NK-92 treated with Interleukin-12 subunit alpha and Interleukin-12 subunit beta, amount 100 ng/mL, for 24 hours (cell line): ENCODE data around the gene PEX14.
"Not testable (repeated sequence)": the region's sequence is repeated elsewhere in the genome, so short reads cannot be mapped to it uniquely, and the experiment has no call there.

Experiments
- DNase-seq: peaks from one replicate; lab custom pipeline; 2025; lab: John Stamatoyannopoulos, UW

The PEX14 gene

DNA sequence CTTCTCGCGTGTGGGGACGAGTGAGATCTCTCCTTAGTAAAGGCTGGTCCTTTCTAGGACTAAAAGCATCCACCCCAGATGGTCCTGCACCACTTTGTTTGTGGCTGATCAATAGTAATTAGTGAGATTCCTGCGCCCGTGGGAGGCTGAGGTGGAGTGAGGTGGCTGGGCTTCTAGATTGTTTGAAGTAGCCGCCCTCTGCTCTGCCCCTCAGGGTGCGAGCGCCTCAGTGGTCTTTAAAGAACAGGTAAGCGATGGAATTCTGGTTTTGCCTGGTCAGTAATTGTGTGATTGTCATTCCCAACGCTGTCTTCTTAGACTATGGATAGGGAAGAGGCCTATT is 20.7 kb downstream of the PEX14 start:
- no peak for DNase-seq

GRCh38 chr1:10495952-10496351 is 21.2 kb downstream of the PEX14 start:
- no peak for DNase-seq

- DNase-seq = no peak
These were observed 22.4 kb downstream of the PEX14 start for GRCh38 chr1:10497109-10497508.

DNA sequence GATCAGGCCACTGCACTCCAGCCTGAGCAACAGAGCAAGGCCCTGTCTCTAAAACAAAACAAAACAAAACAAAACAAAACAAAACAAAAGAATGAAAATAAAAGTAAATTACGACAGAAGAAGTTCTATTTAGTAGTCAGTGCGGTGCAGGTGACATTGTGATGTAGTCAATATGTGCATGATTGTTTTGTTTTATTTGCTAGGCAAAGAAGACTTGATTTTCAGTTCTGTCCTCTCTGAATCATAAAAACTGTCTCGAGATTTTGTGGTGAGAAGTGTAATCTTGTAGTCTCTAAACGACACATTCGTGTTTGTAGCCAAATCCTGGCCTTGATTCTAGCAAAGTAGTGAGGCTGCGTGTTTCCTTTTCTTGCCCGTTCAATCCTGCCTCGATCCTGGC is 23.5 kb downstream of the PEX14 start:
- DNase-seq = no peak

DNA sequence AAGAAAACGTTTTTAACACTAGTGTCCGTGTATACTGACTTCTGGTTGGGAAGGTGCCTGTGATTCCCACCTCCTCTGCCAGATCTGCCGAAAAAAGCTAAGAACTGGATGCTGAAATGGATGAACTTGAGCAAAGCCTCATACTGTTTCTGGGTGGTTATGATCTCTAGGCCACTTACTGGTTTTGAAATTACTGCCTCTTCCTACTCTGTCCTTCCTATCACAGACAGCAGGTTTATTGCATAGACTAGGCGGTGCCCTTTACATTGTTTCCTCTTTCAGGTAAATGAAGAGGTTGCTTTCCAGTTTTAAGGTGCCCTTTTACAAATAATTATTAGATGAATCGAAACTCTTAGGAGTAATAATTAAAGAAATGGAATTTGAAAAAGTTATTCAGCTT is 27.5 kb downstream of the PEX14 start:
- DNase-seq = no peak

DNA sequence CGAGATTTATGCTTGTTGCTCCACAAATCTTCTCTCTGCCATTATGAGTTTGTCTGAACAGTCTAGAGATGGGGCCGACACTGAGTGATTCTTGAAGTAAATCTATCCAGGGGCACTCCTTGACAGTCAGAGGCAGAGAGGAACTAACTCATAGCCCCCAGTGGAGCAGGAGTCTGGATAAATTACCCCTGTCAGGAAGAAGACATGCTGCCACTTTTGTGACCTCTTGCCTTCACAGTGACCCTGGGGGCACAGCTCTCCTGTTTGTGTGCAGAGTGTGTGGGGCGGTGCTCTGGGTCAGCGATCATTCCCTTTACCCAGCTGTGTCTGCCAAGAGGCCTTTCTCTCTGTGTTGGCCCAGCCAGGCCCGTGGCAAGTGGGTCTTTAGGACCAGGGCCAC is 29.5 kb downstream of the PEX14 start:
- no peak for DNase-seq

DNA sequence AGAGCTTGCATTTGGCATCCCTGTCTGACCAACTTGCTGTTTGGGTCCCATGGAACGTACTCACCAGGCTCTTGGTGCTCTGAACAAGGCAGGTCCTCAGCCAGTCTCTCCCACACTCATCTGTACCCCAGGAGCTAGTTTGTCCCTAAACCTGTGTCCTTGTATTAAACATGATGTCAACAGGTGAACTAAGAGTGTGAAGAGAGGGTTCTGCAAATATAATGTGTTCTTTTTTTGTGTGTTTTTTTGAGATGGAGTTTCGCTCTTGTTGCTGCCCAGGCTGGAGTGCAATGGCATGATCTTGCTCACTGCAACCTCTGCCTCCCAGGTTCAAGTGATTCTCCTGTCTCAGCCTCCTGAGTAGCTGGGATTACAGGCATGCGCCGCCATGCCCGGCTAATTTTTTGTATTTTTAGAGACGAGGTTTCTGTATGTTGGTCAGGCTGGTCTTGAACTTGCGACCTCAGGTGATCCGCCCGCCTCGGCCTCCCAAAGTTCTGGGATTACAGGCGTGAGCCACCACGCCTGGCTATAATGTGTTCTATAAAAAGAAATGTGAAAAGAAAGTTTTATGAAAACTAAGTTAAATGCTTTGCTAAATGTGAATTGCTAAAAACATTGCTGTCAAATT is 31.4 kb downstream of the PEX14 start:
- DNase-seq = not testable (repeated sequence)

DNA sequence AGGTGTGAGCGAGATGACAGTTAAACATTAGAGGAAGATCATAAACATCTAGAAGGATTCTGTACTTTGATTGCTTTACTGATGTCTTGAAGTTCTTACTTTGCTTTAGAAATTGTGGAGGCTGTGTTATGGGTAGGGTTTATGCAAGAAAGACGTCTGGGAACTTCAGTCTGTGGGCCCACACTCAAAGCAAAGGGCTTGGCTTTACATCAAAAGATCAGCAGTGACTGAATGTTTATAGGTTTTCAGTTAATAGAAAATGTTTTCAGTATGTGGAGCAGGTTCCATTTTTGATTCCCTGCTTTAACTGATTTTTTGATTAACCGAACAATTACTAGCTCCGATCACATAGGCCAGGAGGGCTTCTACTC is 31.9 kb downstream of the PEX14 start:
- DNase-seq = no peak

GRCh38 chr1:10507111-10507879 is 32.5 kb downstream of the PEX14 start:
- peak; percentile 35 for DNase-seq

DNA sequence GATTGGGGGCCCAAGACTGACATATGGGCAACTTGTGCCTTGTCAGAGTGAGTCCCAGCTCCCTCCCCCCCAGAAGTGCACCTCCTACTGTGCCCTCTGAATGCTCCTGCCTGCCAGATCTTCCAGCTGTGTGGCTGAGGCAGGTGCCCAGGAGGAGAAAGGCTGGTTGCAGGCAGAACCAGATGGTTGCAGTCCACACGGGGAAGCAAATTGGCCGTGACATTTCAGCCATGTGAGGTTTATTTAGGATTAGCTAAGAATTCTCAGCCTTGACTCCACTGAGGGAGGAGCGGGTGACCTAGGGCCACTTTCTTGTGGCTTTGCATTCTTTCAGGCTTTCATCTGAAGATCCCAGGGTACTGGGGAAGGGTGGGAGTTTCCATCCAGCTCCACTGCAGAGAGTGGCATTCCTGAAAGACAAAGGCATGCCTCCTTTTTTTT is 33.8 kb downstream of the PEX14 start:
- no peak for DNase-seq

DNA sequence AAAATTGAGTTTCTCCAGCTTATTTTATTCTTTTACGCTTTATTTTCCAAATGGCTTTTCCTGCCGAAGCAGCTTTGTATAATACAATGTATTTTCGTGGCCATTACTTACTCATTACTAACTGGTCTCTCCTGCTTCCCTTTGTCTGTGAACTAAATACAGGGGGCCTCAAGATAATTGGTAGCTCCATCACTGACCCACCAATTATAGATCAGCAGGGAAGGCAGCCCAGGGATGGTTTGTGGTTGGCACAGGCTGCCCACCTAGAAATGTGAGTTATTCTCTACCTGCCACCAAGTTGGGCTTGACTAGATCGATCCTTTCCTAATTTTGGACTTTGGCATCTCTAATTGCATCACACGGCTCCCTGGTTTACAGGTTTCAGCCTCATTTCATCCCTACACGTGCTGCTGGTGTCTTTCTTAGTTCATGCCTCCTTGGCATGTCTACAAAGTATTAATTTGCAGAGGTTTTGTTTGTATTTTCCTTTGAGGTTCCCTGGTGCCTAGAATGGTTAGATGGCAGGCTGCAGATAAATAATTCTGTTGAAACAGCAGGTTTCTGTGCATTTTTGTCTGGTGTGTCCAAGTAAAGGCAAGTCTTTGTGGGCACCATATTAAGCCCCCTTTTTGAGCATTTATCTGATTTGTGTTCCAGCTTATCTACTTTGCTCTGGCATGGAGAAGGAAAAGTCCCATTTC is 35.2 kb downstream of the PEX14 start:
- no peak for DNase-seq

DNA sequence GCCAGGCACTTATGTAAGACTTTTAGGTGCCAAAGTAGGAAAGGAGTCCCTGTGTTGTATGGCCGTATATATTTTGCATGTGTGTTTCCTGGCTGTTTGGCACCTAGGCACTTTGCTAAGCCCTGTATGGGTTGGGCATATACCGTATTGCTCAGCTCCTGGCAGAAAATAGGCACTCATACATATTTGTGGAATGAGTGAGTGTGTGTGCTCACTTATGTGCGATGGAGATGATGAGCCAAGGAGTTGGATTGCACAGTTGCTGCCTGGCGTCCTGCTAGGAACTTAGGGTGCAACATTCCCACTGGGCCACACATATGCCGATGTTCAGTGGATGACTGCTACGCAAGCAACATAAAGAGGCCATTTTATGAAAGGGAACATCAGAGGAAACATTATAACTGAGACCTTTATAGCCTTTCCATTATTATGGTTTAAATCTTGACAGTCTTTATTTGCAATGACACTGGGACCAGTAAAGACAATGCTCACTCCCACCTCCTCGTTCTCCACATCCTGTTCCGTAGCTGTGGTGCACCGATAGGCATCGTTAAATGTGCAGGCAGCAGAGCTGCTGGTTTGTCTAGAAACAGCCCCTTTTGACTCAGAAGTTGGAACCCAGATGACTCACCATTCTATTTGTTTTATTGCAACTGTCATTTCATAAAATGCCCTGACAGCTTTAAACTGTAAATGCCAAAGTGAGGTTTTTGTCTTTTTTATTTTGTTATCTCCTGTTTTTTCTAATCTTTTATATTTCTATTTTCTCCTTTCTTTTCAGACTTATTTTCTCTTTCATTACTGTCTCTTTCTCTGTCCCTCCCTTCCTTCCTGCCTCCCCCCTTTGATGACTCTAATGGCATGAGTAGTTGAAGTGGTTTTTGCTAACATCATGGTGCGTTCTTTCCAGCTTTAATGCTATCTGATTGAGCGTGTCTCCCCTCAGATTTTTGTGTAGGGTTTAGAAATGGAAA is 36.1 kb downstream of the PEX14 start:
- peak; percentile 43 for DNase-seq

GRCh38 chr1:10511494-10511885 is 36.7 kb downstream of the PEX14 start:
- DNase-seq = no peak

GRCh38 chr1:10513199-10513598 is 38.4 kb downstream of the PEX14 start:
- DNase-seq = no peak

- DNase-seq = no peak
These were observed 39.9 kb downstream of the PEX14 start for GRCh38 chr1:10514490-10515235.

GRCh38 chr1:10515301-10515975 is 40.7 kb downstream of the PEX14 start:
- DNase-seq = no peak

DNA sequence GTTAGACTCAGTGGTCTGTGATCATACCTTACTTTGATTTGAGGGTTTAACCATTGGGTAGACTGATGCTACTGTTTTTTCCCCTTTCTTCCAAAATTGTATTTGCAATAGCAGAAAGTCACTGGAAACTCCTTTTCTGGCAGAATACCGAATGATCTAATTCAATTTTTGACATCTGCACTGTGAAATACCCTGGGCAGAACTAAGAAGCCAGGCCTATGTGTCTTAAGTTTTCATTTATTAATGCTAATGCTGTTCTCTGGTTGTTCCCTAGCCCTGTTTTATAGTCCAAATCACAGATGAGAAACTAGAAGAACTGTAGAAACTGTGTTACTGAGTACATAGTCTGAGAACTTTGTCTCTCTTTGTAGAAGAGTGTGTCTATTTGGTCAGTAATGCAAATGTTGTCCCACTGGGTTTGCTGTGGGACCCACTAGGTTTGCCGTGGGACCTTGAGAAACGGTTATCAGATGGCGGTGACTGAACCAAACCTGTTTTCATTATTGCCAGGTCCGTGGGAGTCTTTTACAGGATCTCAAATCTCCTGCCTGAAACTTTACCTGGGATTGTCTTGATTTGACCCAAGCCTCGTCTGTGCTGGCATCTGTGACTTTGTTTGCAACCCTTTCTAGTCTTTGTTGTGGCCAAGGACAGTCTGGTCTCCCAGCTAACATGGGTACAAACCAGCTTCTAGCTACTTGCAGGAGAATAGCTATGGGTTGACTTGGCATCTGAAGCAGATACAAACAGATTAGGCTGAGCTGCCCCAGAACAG is 41.4 kb downstream of the PEX14 start:
- no peak for DNase-seq

DNA sequence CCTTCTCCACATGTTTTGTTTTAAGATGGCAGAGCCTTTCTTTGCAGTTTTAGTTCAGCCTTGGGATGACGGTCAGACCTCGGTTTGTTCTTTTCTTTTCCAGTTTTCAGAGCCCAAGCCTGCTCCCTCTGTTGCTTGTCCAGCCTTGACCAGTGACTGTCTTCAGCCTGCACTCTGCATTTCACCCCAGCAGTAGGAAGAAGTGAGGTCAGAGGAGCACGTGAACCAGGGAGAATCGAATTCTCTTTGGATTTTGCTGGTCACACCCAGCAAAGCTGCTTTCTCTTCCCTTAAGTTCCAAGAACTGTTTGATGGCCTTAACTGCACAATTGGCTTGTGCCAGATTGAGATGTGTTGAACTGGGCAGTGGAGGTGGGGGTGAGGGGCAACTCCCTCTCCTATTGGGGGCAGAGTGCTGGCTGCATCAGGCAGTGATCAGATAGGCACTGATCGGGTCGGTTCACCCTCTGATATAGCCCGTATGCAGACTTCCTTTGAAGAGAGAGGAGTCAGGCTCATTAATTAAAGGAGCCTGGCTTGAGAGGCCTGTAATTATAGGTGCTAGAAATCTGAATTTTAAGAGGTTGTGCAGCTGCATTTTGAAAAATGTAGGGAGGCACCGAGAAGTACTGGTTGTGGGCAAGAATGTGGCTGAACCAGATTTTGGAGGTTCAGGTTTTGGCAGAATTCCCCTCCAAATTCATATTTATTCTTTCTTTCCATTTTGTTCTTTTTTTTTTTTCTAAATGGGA is 42.4 kb downstream of the PEX14 start:
- no peak for DNase-seq

DNA sequence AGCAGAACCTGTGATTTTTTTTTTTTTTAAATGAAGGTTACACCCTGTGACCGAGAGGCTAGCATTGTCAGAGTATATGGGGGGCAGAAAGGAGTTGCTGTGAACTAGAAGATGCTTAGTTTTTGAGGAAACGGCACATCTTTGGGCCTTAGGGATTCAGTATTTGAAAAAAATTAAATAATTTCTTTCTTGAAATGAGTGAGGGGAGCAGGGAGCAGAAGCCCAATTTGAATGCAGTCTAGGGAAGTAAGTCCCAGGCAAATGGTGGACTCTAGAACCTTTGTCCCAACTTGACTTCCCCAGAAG is 42.9 kb downstream of the PEX14 start:
- DNase-seq = no peak

- no peak for DNase-seq
These were observed 44.3 kb downstream of the PEX14 start for GRCh38 chr1:10519016-10519417.
